HepG2 (cell line): ENCODE data around the gene FERMT2. TPM values are rescaled to one million over a fixed set of nuclear protein-coding genes. Genes with fewer than 3 reads are reported as not detected.

Experiments used
- ATAC-seq: fragments of 200-7000 bp; cut with Tn5 transposase; 3 replicates; pipeline ENCODE4 v1.9.1; 2020; ENCODE audit warnings: mild to moderate bottlenecking, moderate library complexity
- BruUV-seq: library from RNA; stranded (reverse); fragments of 400-500 nt; replicated peaks from 2 replicates; lab custom pipeline; 2021; lab: Mats Ljungman, UMichigan
- CTCF ChIA-PET: fragments of 300-600 bp; formaldehyde crosslinking; extraction: SDS; loops from one replicate; lab custom pipeline; 2021; ENCODE audit warnings: low total read pairs, inconsistent platforms, low intra/inter-chr PET ratio; lab: Yijun Ruan, JAX
- POLR2A ChIA-PET: fragments of 350-600 bp; sonication (Branson Sonifier 250); formaldehyde crosslinking; loops from one replicate; lab custom pipeline; 2020; ENCODE audit warnings: antibody characterized with exemption, inconsistent platforms; lab: Yijun Ruan, JAX
- DNase-seq: peaks from one replicate; pipeline ENCODE4 v3.0.0-alpha.2; 2015; ENCODE audit warnings: low spot score
- FAIRE-seq: peaks from 3 replicates; lab custom pipeline; 2011; peaks lifted over from hg19 to GRCh38; lab: Jason Lieb, UNC
- H2AFZ ChIP-seq: one replicate; pipeline ENCODE4 v1.6.1; 2011; ENCODE audit warnings: low read length, inconsistent platforms
- H3K27ac ChIP-seq: fragments of 300-600 bp; 3 replicates; pipeline ENCODE4 v1.8.0; 2011; ENCODE audit warnings: mixed run types, mild to moderate bottlenecking, mixed read lengths, low read length, inconsistent platforms; ENCODE audit not compliant: insufficient read depth; ENCODE audit errors: extremely low read length
- H3K27me3 ChIP-seq, 2 experiments: fragments of 200-600 bp in 1 of 2; 2 replicates in 1 of 2; 3 replicates in 1 of 2; pipeline versions ENCODE4 v1.6.0 to v1.8.0; 2011; ENCODE audit warnings: low read length in 2 of 2, mild to moderate bottlenecking in 2 of 2, moderate library complexity in 2 of 2, inconsistent platforms in 1 of 2; ENCODE audit not compliant: insufficient read depth in 2 of 2, control insufficient read depth in 1 of 2
- H3K36me3 ChIP-seq, 2 experiments: fragments of 200-600 bp in 1 of 2; replicated peaks in 1 of 2; 2 replicates in 1 of 2; 3 replicates in 1 of 2; pipeline versions ENCODE4 v1.5.1 to v1.8.0; 2011; ENCODE audit warnings: low read length in 2 of 2, inconsistent platforms in 1 of 2; ENCODE audit not compliant: insufficient read depth in 2 of 2, control insufficient read depth in 1 of 2
- H3K4me1 ChIP-seq: 2 replicates; pipeline ENCODE4 v1.5.1; 2012; ENCODE audit warnings: low read length, inconsistent platforms; ENCODE audit not compliant: insufficient read depth
- H3K4me2 ChIP-seq: 2 replicates; pipeline ENCODE4 v1.6.0; 2011; ENCODE audit warnings: low read depth, low read length, inconsistent platforms
- H3K4me3 ChIP-seq, 3 experiments: fragments of 200-600 bp in 1 of 3; sonication (generic), shearing (Covaris generic) in 1 of 3; replicated peaks in 1 of 3; 2 replicates each; pipeline ENCODE4 v1.5.1; 2011 to 2016; ENCODE audit warnings: low read length in 3 of 3, inconsistent platforms in 2 of 3, low read depth in 2 of 3, mild to moderate bottlenecking in 2 of 3, control low read depth in 1 of 3, mixed read lengths in 1 of 3; ENCODE audit not compliant: insufficient read depth in 1 of 3
- H3K79me2 ChIP-seq: one replicate; pipeline ENCODE4 v1.6.1; 2011; ENCODE audit warnings: low read length, inconsistent platforms; ENCODE audit not compliant: insufficient read depth
- H3K9ac ChIP-seq: 2 replicates; pipeline ENCODE4 v1.6.0; 2011; ENCODE audit warnings: mild to moderate bottlenecking, low read depth, low read length, inconsistent platforms; ENCODE audit not compliant: insufficient read depth
- H3K9me3 ChIP-seq: 2 replicates; pipeline ENCODE4 v1.5.1; 2012; ENCODE audit warnings: mild to moderate bottlenecking, low read length
- H4K20me1 ChIP-seq: 2 replicates; pipeline ENCODE4 v1.6.0; 2011; ENCODE audit warnings: inconsistent platforms, mild to moderate bottlenecking, low read length, moderate library complexity; ENCODE audit not compliant: insufficient read depth
- HCFC1 ChIP-seq: fragments of 150-350 bp; IDR thresholded peaks from 2 replicates; pipeline ENCODE4 v1.6.1; 2014; ENCODE audit warnings: low read depth, low read length
- IKZF1 ChIP-seq: fragments of 450-650 bp; IDR thresholded peaks from 2 replicates; pipeline ENCODE4 v1.7.1; 2016
- JUNB ChIP-seq: sonication (generic); formaldehyde crosslinking; IDR thresholded peaks from 2 replicates; pipeline ENCODE4 v1.8.0; 2022; ENCODE audit warnings: missing genetic modification reagents, mild to moderate bottlenecking, borderline replicate concordance
- MIER2 ChIP-seq: IDR thresholded peaks from 2 replicates; pipeline ENCODE4 v1.6.1; 2016; ENCODE audit warnings: missing biosample characterization, missing genetic modification reagents
- NCOA5 ChIP-seq: sonication (generic); formaldehyde crosslinking; IDR thresholded peaks from 2 replicates; pipeline ENCODE4 v1.4.0; 2020; ENCODE audit warnings: missing genetic modification reagents
- ONECUT2 ChIP-seq: sonication (generic); formaldehyde crosslinking; IDR thresholded peaks from 2 replicates; pipeline ENCODE4 v1.4.0; 2020; ENCODE audit warnings: missing genetic modification reagents
- PCBP2 ChIP-seq: fragments of 200-400 bp; formaldehyde crosslinking; optimal IDR thresholded peaks from 2 replicates; pipeline ENCODE3; 2018; ENCODE audit warnings: low read length, low read depth; ENCODE audit not compliant: poor library complexity, severe bottlenecking
- POLR2G ChIP-seq: fragments of 200-400 bp; formaldehyde crosslinking; IDR thresholded peaks from 2 replicates; pipeline ENCODE4 v1.6.1; 2018; ENCODE audit warnings: mild to moderate bottlenecking, low read depth, low read length, moderate library complexity
- TSC22D2 ChIP-seq: sonication (generic); formaldehyde crosslinking; IDR thresholded peaks from 2 replicates; pipeline ENCODE4 v1.5.1; 2020; ENCODE audit warnings: missing genetic modification reagents, mild to moderate bottlenecking, borderline replicate concordance
- ZNF263 ChIP-seq: sonication (generic); formaldehyde crosslinking; IDR thresholded peaks from 2 replicates; pipeline ENCODE4 v1.4.0; 2020; ENCODE audit warnings: missing genetic modification reagents
- ZNF670 ChIP-seq: sonication (generic); formaldehyde crosslinking; IDR thresholded peaks from 2 replicates; pipeline ENCODE4 v1.8.0; 2022; ENCODE audit warnings: mild to moderate bottlenecking, missing genetic modification reagents, borderline replicate concordance
- ZNF709 ChIP-seq: sonication (generic); formaldehyde crosslinking; IDR thresholded peaks from 2 replicates; pipeline ENCODE4 v1.5.0; 2020; ENCODE audit warnings: mild to moderate bottlenecking, missing genetic modification reagents
- ZNF792 ChIP-seq: IDR thresholded peaks from 2 replicates; pipeline ENCODE4 v1.6.1; 2016
- WGBS: methylation state at CpG from one replicate; pipeline ENCODE4 v1.1.6; 2017; ENCODE audit warnings: low lambda C conversion rate; 5-methylcytosine and 5-hydroxymethylcytosine counted together
- in situ Hi-C: cut with HindIII; loops from 2 replicates; pipeline ENCODE4 v1.10.0; 2017; ENCODE audit warnings: low pct_unique_long_range_greater_than_20kb; ENCODE audit not compliant: extremely low pct_ligation_motif_present
- intact Hi-C: fragments of 100-400 bp; cut with micrococcal nuclease; formaldehyde crosslinking; loops from one replicate; pipeline ENCODE4 v1.10.0; 2022; ENCODE audit not compliant: unreplicated experiment
- polyA plus RNA-seq, 8 experiments: library from polyadenylated mRNA; depleted of rRNA in 3 of 8; stranded (reverse) in 7 of 8; unstranded in 1 of 8; fragments of >200 nt; fragmentation: Illumina TruSeq in 4 of 8; extraction: Trizol in 4 of 8; gene quantifications; 2 replicates each; pipeline versions ENCODE4 v1.2.1 to v1.2.3, GENCODE V29; 2011 to 2016; ENCODE audit warnings: low read depth in 4 of 8, missing spikeins in 1 of 8, mixed read lengths in 1 of 8; ENCODE audit not compliant: insufficient read depth in 1 of 8
- total RNA-seq, 5 experiments: library from RNA; depleted of rRNA; stranded (reverse); fragments of >200 nt; fragmentation: Illumina TruSeq; extraction: Trizol; gene quantifications; 2 replicates each; pipeline ENCODE4 v1.2.3, GENCODE V29; 2016; ENCODE audit warnings: low read depth in 1 of 5
- TF ChIP-seq, protein P1 (sequence below): sonication (generic); formaldehyde crosslinking; IDR thresholded peaks from 2 replicates; pipeline ENCODE4 v1.4.0; 2020; ENCODE audit warnings: mild to moderate bottlenecking, missing genetic modification reagents
- TF ChIP-seq, protein P2 (sequence below): sonication (generic); formaldehyde crosslinking; IDR thresholded peaks from 2 replicates; pipeline ENCODE4 v1.4.0; 2020; ENCODE audit warnings: missing genetic modification reagents

Gene FERMT2
- total and polyA plus RNA-seq, 2 of the 13 experiments (the other 11 are each of a cell fraction or from before 2014, with no cell fraction given): 36.2 to 60.4 TPM

DNA sequence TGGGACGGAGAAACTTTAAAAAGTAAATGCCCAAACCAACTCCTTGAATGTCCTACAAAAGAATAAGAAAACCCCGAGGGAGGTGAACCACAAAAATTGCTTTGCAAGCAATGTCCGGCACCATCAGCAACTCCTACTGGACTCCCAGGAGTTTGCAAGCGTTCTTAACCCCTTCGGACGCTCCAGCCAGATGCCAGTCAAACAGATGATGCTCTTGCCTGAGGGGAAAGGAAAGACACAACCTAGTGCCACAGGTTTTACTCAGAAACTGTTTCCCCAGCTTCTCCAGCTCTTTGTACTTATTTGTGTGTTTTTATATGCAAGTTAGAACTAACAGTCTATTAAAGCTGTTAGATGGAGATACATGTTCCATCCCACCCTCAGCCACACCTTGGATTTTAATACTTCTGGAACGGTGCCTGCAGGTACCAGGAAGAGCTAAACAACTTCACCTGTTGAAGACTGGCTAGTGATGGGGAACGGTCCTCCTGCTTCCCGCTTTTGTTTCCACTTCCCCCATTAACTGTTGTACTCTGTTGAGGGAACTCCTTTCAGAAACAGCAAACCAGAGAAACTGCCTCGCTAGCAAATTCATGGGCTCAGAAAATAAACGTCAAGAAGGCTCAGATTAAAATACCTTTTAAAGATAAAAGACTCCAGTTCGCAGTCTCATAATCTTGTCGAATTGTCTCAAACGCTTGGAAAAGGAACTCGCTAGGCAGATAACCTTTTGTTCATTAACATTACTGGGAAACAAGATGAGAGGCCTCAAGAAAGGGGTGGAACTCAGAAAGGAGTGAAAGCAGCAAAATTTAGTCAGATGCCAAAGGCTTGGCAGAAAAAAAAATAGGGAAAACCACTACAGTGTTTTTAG is 1.1 kb upstream of the FERMT2 start (continued):
- TF ChIP-seq ZNF670 (CRISPR knock-in tag) (peak; percentile 17; the same call in 1 of the 2 replicates), MIER2 (CRISPR knock-in tag) (0 out of 2 replicates have a peak, but pooled peaks have one; percentile 12)
- TF ChIP-seq, all 625 proteins: peak for 26

DNA sequence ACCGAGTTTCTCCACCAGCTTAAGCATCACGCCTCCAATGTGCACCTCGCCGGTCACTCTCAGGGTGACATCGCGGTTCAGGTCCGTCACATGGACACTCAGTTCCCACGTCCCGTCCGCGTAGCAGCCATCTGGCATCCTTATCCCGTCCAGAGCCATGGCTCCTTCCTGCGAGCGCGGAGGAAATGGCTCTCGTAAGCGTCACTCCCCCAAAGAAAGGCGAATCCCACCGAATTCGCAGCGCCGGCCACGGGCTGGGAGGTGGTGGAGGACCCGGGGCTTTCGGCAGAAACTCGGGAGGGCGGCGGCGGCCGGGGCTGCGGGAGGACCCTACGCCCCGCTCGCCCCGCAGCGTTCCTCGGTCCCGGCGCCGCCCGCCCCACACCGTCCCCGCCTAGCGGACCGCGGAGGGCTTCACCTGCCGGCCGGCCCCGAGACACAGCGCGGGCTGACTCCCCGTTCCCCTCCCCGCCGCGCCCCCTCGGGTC is 396 bp downstream of the FERMT2 start:
- peak overlapping the region; percentile 91 for H3K27ac ChIP-seq
- 4% methylated on average over 5 of the region's 56 CpGs for WGBS
- H3K27me3 ChIP-seq: no peaks in the 10 kb centered on the region; a peak in 1 of 5 replicates
- H3K9me3 ChIP-seq: no peaks in the 10 kb centered on the region
- no TSS peak for BruUV-seq
- POLR2A ChIA-PET: interaction anchor here (0.6 to 3.4 kb wide), 10 partner anchors 8 to 214 kb away, joined by 3 to 22 read pairs (median 4); no protein-coding TSS in a partner anchor
- FAIRE-seq: no peak
- in situ Hi-C loops: no loop called here
- H3K36me3 ChIP-seq: peaks cover 0 to 4% of the 10 kb centered on the region in 2 experiments; a peak in 1 of 5 replicates
- no peak overlapping the region for H2AFZ ChIP-seq
- peak; percentile 71 for ATAC-seq
- no peaks in the 10 kb centered on the region for H4K20me1 ChIP-seq
- CTCF ChIA-PET: interaction anchor here (1.0 kb wide), 1 partner anchor 355 kb away, joined by 3 read pairs; no protein-coding TSS in a partner anchor
- H3K4me1 ChIP-seq: peaks cover 52% of the 10 kb centered on the region
- H3K4me2 ChIP-seq: peak overlapping the region; percentile 82
- peak overlapping the region; percentile 85 to 95 (median 88) for H3K4me3 ChIP-seq
- intact Hi-C loops: no loop called here
- H3K9ac ChIP-seq: peak overlapping the region; percentile 89
- peak; percentile 22 for DNase-seq
- H3K79me2 ChIP-seq: peaks cover 48% of the 10 kb centered on the region
- no peak for TF ChIP-seq ZNF263 (CRISPR knock-in tag)
- no peak for TF ChIP-seq HCFC1
- TF ChIP-seq, protein P1, sequence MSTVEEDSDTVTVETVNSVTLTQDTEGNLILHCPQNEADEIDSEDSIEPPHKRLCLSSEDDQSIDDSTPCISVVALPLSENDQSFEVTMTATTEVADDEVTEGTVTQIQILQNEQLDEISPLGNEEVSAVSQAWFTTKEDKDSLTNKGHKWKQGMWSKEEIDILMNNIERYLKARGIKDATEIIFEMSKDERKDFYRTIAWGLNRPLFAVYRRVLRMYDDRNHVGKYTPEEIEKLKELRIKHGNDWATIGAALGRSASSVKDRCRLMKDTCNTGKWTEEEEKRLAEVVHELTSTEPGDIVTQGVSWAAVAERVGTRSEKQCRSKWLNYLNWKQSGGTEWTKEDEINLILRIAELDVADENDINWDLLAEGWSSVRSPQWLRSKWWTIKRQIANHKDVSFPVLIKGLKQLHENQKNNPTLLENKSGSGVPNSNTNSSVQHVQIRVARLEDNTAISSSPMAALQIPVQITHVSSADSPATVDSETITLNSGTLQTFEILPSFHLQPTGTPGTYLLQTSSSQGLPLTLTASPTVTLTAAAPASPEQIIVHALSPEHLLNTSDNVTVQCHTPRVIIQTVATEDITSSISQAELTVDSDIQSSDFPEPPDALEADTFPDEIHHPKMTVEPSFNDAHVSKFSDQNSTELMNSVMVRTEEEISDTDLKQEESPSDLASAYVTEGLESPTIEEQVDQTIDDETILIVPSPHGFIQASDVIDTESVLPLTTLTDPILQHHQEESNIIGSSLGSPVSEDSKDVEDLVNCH (CRISPR knock-in tag): no peak
- TF ChIP-seq, protein P2, sequence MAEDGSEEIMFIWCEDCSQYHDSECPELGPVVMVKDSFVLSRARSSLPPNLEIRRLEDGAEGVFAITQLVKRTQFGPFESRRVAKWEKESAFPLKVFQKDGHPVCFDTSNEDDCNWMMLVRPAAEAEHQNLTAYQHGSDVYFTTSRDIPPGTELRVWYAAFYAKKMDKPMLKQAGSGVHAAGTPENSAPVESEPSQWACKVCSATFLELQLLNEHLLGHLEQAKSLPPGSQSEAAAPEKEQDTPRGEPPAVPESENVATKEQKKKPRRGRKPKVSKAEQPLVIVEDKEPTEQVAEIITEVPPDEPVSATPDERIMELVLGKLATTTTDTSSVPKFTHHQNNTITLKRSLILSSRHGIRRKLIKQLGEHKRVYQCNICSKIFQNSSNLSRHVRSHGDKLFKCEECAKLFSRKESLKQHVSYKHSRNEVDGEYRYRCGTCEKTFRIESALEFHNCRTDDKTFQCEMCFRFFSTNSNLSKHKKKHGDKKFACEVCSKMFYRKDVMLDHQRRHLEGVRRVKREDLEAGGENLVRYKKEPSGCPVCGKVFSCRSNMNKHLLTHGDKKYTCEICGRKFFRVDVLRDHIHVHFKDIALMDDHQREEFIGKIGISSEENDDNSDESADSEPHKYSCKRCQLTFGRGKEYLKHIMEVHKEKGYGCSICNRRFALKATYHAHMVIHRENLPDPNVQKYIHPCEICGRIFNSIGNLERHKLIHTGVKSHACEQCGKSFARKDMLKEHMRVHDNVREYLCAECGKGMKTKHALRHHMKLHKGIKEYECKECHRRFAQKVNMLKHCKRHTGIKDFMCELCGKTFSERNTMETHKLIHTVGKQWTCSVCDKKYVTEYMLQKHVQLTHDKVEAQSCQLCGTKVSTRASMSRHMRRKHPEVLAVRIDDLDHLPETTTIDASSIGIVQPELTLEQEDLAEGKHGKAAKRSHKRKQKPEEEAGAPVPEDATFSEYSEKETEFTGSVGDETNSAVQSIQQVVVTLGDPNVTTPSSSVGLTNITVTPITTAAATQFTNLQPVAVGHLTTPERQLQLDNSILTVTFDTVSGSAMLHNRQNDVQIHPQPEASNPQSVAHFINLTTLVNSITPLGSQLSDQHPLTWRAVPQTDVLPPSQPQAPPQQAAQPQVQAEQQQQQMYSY (CRISPR knock-in tag): no peak
- TF ChIP-seq TSC22D2 (CRISPR knock-in tag): no peak
- TF ChIP-seq ZNF709 (CRISPR knock-in tag): 0 out of 2 replicates have a peak, but pooled peaks have one; percentile 48
- no peak for TF ChIP-seq NCOA5
- no peak for TF ChIP-seq JUNB (CRISPR knock-in tag)
- no peak for TF ChIP-seq ZNF792
- no peak for TF ChIP-seq IKZF1
- TF ChIP-seq MIER2 (CRISPR knock-in tag): no peak
- TF ChIP-seq ONECUT2 (CRISPR knock-in tag): no peak
- no peak for TF ChIP-seq POLR2G
- TF ChIP-seq PCBP2: no peak
